ENCODE data around the gene SDF4. TPM values are rescaled to one million over a fixed set of nuclear protein-coding genes. Genes with fewer than 3 reads are reported as not detected.

SDF4 gene
- total RNA-seq, 1 donor from 2014 or later = 175 TPM

DNA sequence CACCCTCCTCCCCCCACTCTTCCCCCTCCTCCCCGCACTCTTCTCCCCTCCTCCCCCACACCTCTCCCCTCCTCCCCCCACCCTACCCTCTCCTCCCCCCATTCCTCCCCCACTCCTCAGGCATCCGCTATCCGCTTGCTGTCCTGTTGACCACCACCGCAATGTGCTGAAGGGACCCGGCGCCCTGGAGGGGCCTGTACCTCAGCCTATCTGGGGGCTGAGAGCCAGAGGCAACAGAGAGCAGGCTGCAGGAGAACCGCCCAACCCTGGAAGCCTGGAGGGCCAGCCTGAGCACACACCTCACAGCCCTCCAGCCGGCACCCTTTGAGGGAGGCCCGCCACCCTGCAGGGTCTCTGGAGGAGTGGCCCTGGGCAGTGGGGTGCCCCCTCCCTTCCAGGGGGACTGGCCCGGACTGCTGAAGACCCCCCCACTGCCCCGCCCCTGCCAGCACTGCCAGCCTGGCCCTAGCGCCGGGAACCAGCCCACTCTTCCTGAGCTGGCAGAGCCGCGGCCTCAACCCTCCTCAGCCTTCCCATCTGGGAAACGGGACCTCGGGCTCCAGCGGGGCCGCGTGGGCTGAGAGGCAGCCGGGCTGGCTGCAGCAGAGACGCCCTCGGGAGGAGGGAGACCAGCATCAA lies 13.5 kb upstream of the SDF4 start:
- no peak overlapping the region for H3K27ac ChIP-seq (ENCODE audit: low read depth, low read length)
- H4K20me1 ChIP-seq (ENCODE audit: insufficient read depth, low read length) = peaks cover 6% of the 10 kb centered on the region
- FAIRE-seq = no peak
- H3K4me3 ChIP-seq (ENCODE audit: insufficient read depth, low read depth, low read length) = no peak overlapping the region
- H3K9ac ChIP-seq (ENCODE audit: low read length) = no peak overlapping the region
- no peaks in the 10 kb centered on the region for H3K9me3 ChIP-seq (ENCODE audit: insufficient read depth, low read depth, low read length)
- DNase-seq (ENCODE audit: low read depth) = no peak
- no peak overlapping the region for H3K27ac Mint-ChIP-seq (ENCODE audit: unreplicated experiment)
- H3K79me2 ChIP-seq (ENCODE audit: insufficient read depth, low read length) = no peaks in the 10 kb centered on the region
- no peaks in the 10 kb centered on the region for H3K9me3 Mint-ChIP-seq (ENCODE audit: unreplicated experiment)
- H3K36me3 Mint-ChIP-seq (ENCODE audit: low read depth, unreplicated experiment) = no peaks in the 10 kb centered on the region
- no peak overlapping the region for H2AFZ ChIP-seq (ENCODE audit: low read depth, low read length)
- peaks cover 3% of the 10 kb centered on the region for H3K27me3 ChIP-seq (ENCODE audit: insufficient read depth, low read length)
- no peak overlapping the region for H3K4me3 Mint-ChIP-seq (ENCODE audit: unreplicated experiment)
- H3K4me1 ChIP-seq (ENCODE audit: insufficient read depth, low read length) = no peaks in the 10 kb centered on the region
- H3K4me2 ChIP-seq (ENCODE audit: low read length) = no peak overlapping the region
- H3K36me3 ChIP-seq (ENCODE audit: insufficient read depth, low read length) = no peaks in the 10 kb centered on the region
- peaks cover 3% of the 10 kb centered on the region for H3K4me1 Mint-ChIP-seq (ENCODE audit: low read depth, unreplicated experiment)
- TF ChIP-seq EZH2 (IDR thresholded peaks at IDR 0.05; ENCODE audit: insufficient read depth, low read length) = no peak
- TF ChIP-seq, protein P1, sequence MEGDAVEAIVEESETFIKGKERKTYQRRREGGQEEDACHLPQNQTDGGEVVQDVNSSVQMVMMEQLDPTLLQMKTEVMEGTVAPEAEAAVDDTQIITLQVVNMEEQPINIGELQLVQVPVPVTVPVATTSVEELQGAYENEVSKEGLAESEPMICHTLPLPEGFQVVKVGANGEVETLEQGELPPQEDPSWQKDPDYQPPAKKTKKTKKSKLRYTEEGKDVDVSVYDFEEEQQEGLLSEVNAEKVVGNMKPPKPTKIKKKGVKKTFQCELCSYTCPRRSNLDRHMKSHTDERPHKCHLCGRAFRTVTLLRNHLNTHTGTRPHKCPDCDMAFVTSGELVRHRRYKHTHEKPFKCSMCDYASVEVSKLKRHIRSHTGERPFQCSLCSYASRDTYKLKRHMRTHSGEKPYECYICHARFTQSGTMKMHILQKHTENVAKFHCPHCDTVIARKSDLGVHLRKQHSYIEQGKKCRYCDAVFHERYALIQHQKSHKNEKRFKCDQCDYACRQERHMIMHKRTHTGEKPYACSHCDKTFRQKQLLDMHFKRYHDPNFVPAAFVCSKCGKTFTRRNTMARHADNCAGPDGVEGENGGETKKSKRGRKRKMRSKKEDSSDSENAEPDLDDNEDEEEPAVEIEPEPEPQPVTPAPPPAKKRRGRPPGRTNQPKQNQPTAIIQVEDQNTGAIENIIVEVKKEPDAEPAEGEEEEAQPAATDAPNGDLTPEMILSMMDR (IDR thresholded peaks at IDR 0.05; ENCODE audit: insufficient read depth, low read depth, low read length) = no peak
- H3K27me3 Mint-ChIP-seq (ENCODE audit: low read depth, unreplicated experiment) = no peaks in the 10 kb centered on the region

DNA sequence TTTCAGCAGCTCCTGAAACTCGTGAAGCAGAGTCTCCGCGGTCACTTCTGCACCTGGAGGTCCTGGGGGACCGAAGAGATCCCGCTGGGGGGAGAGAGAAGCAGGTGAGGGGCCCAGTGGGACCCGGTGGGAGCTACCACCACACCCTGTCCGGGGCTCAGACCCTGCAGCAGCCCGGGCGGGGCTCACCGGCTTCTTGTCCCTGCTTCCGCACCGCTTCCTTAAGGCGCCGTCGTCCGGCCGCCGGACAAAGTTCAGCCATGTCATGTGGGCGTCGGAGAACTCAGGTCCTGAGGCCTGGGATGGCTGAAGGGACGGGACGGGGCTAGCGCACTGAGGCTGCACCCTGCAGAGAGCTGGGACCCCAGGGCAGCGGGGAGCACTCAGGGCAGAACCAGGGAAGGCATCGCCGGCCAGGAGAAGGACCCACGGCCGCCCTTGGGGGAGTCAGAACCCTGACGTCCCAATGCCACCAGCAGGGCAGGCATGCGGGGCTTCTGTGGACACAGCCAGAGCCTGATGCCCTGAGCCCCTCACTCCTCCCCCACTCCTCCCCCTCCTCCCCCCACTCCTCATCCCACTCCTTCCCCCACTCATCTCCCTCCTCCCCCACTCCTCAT lies 12.5 kb upstream of the SDF4 start:
- no peak for DNase-seq (ENCODE audit: low read depth)
- Histone ChIP-seq H3K9ac (ENCODE audit: low read length) (no peak overlapping the region), H3K4me3 (ENCODE audit: insufficient read depth, low read depth, low read length) (no peak overlapping the region), H3K4me2 (ENCODE audit: low read length) (no peak overlapping the region), H2AFZ (ENCODE audit: low read depth, low read length) (no peak overlapping the region), H3K27ac (ENCODE audit: low read depth, low read length) (no peak overlapping the region), H3K36me3 (ENCODE audit: insufficient read depth, low read length) (no peaks in the 10 kb centered on the region), H4K20me1 (ENCODE audit: insufficient read depth, low read length) (peaks cover 6% of the 10 kb centered on the region), H3K9me3 (ENCODE audit: insufficient read depth, low read depth, low read length) (no peaks in the 10 kb centered on the region), H3K79me2 (ENCODE audit: insufficient read depth, low read length) (no peaks in the 10 kb centered on the region), H3K27me3 (ENCODE audit: insufficient read depth, low read length) (peaks cover 3% of the 10 kb centered on the region), H3K4me1 (ENCODE audit: insufficient read depth, low read length) (no peaks in the 10 kb centered on the region)
- no peaks in the 10 kb centered on the region for H3K4me1 Mint-ChIP-seq (ENCODE audit: low read depth, unreplicated experiment)
- no peaks in the 10 kb centered on the region for H3K36me3 Mint-ChIP-seq (ENCODE audit: low read depth, unreplicated experiment)
- no peaks in the 10 kb centered on the region for H3K27me3 Mint-ChIP-seq (ENCODE audit: low read depth, unreplicated experiment)
- no peaks in the 10 kb centered on the region for H3K9me3 Mint-ChIP-seq (ENCODE audit: unreplicated experiment)
- H3K27ac Mint-ChIP-seq (ENCODE audit: unreplicated experiment) = no peak overlapping the region
- TF ChIP-seq EZH2 (IDR thresholded peaks at IDR 0.05; ENCODE audit: insufficient read depth, low read length) = no peak
- TF ChIP-seq, protein P1 (IDR thresholded peaks at IDR 0.05; ENCODE audit: insufficient read depth, low read depth, low read length) = no peak
- no peak for FAIRE-seq
- H3K4me3 Mint-ChIP-seq (ENCODE audit: unreplicated experiment) = no peak overlapping the region

DNA sequence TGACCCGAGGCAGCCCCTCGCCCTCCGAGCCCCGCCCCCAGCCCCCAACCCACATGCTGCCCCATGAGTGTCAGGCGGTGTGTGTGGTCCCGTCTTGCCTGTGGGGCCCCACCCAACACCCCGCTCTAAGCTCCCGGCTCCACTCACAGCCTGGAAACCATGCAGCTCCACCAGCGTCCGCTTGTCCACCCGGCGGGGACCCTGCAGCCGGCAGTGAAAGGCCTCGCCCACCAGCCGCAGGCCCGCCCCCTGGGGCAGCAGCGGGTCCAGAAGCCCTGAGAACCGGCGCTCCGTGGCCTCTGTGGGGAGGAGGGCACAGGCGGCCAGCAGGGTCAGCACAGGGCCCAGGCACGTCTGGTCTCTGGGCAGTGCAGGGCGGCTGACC lies 12.0 kb upstream of the SDF4 start:
- Mint-ChIP-seq H3K9me3 (ENCODE audit: unreplicated experiment) (no peaks in the 10 kb centered on the region), H3K36me3 (ENCODE audit: low read depth, unreplicated experiment) (no peaks in the 10 kb centered on the region), H3K4me3 (ENCODE audit: unreplicated experiment) (no peak overlapping the region), H3K27me3 (ENCODE audit: low read depth, unreplicated experiment) (no peaks in the 10 kb centered on the region), H3K4me1 (ENCODE audit: low read depth, unreplicated experiment) (no peaks in the 10 kb centered on the region), H3K27ac (ENCODE audit: unreplicated experiment) (no peak overlapping the region)
- FAIRE-seq (no peak), DNase-seq (ENCODE audit: low read depth) (no peak)
- no peaks in the 10 kb centered on the region for H3K4me1 ChIP-seq (ENCODE audit: insufficient read depth, low read length)
- H3K36me3 ChIP-seq (ENCODE audit: insufficient read depth, low read length) = no peaks in the 10 kb centered on the region
- H2AFZ ChIP-seq (ENCODE audit: low read depth, low read length) = no peak overlapping the region
- no peak for TF ChIP-seq EZH2 (IDR thresholded peaks at IDR 0.05; ENCODE audit: insufficient read depth, low read length)
- TF ChIP-seq, protein P1 (IDR thresholded peaks at IDR 0.05; ENCODE audit: insufficient read depth, low read depth, low read length) = no peak
- no peaks in the 10 kb centered on the region for H3K79me2 ChIP-seq (ENCODE audit: insufficient read depth, low read length)
- H3K4me2 ChIP-seq (ENCODE audit: low read length) = no peak overlapping the region
- peaks cover 3% of the 10 kb centered on the region for H3K27me3 ChIP-seq (ENCODE audit: insufficient read depth, low read length)
- no peak overlapping the region for H3K27ac ChIP-seq (ENCODE audit: low read depth, low read length)
- peaks cover 6% of the 10 kb centered on the region for H4K20me1 ChIP-seq (ENCODE audit: insufficient read depth, low read length)
- H3K9me3 ChIP-seq (ENCODE audit: insufficient read depth, low read depth, low read length) = no peaks in the 10 kb centered on the region
- no peak overlapping the region for H3K9ac ChIP-seq (ENCODE audit: low read length)
- H3K4me3 ChIP-seq (ENCODE audit: insufficient read depth, low read depth, low read length) = no peak overlapping the region

Data from astrocyte (in vitro differentiated cells and primary cell).